Measurements from ENCODE around the gene CABCOCO1.

The CABCOCO1 gene

DNA sequence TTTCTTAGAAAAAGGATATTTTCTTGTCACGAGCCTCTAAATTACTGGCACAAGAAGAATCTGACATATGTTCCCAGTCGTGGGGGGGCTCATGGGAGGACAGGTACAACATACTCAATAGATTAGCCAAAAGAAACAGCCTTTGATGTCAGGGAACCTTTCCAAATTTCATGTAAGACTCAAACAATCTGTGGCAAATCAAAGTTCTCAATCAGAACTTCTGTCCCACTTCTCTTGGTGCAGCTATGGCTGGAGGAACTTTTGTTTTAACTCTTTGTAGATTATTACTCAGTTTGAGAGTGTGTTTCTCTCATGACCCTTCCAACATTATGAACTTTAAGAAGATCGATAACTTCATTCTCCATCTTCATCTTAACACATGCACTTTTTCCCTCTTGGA is 124.4 kb downstream of the CABCOCO1 start:
- no peak for DNase-seq

DNA sequence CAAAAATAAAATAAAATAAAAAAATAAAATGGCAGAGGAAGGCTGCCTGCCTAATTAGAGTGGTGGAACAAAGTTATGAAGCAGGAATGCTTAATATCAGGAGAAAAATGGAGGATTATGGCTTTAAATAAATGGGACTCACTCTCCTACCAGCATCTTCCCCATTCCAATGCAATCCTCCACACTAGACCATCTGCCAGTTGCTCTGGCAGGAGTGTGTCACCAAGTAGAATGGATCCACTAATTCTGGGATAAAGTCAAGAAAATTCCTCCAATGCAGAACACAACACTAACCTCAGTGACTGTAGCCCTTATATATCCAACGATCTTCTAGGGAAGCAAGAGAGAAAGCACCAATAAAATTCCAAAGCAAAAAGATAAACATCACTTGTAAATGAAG is 126.3 kb downstream of the CABCOCO1 start:
- DNase-seq: no peak

DNA sequence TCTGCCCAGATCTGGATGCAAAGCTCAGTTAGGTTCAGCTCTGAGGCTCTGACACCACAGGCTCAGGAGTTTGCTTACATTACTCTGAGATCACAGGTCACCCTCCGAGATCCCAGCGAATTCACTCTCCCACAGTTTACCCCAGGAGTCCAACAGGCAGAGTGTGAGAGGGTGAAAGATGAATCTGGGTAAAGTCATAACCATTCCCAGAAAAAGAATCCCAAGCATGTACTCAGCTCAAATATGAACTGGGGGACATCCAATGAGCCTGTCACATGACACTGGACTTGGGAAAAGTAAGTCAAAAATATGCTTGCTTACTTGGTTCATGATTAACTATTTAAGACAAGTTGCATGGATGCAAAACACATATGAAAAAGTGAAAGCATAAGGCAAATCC is 128.5 kb downstream of the CABCOCO1 start:
- DNase-seq: no peak

DNA sequence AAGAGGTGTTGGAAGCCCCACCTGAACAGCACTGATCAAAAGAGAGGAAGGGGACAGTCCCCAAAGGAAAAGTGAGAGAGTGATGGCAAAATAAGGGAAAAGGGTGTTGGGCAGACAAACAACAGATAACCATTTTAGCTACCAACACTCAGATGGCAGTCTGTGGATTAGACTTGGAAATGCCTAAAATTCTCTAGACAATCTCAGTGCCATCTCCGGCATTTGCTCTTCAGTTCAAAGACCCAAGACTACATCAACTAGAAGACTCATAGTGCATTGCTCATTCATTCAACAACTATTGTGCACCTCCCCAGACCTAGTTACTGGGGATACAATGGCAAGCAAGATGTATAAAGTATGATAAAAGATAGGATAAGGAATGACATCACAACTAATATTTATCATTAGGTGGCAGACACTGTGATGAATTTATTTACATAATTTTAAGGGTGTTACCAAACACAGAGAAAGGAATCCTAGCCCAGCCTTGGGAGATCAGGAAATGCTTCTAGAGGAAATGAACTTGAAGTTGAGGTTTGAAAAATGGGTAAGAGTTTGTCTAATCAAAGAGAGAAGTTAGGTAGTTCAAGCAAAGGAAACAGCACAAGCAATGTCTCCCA is 129.5 kb downstream of the CABCOCO1 start:
- DNase-seq: no peak

DNA sequence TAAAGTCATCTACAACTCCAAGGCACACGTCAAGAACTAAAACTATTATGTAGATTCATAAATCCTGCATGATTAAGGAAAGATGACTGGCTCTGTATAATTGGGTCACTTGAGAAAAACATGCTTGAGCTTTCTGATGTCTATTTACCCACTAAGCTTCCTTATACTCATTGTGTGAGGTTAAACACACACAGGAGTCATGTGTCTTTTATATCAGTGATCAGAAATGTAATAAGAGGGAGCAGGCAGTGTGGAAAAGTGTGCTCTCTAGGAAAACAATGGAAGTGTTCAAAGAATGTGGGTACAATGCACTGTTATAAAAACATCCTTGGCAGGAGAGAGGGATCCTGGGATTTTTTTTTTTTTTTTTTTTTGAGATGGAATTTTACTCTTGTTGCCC is 130.2 kb downstream of the CABCOCO1 start:
- DNase-seq: no peak

DNA sequence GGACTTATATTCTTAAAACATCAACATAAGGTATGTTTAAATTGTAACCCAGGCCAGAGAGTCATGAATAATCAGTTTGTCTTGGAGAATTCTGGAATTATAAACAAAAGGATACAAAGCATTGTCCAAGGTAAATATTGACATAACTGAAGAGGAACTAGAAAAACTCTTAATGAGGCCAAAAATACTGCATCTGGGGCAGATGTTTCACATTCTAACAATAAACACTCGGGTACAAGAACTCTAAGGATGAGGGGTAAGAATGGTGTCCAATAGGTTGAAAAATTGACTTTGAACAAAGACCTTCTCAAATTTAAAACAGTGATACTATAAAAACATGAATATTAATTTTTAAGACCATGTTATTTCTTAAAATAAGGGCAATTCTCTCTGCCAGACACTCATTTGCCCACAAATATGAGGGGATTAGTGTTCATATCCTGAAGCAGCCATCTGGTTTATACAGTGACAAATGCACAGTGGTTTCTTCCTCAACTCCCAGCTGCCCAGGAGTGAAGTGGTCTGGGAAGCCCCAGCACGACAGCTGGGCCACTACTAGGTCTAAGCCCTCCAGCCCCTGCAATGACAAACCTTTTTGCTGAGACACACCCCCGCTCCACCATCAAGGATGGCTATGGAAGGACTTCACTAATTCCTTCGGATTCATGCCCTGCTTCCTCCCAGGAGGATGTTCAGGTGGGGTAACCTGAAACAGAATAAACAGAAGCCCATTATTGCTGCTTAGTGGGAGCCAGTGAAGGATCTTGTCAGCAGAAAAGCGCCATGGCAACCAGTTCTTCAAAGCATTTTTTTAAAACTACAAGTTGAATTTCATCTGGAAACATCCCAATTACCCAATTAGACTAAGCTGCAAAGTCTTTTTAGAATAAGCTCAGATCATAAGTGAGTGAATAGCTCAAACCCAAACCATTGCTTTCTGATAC is 131.3 kb downstream of the CABCOCO1 start:
- peak; percentile 26 for DNase-seq

DNA sequence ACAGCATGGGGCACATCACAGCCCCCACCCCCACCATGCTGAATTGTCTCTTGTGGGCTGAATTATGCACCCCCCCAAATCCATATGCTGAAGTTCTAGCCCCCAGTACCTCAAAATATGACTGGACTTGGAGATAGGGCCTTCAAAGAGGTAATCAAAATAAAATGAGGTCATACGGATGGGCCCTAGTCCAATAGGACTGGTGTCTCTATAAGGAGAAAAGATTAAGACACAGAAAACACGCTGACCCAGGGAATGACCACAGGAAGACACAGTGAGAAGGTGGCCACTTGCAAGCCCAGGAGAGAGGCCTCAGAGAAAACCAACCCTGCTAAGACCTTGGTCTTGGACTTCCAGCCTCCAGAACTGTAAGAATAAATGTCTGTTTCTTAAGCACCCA is 132.4 kb downstream of the CABCOCO1 start:
- DNase-seq: no peak

DNA sequence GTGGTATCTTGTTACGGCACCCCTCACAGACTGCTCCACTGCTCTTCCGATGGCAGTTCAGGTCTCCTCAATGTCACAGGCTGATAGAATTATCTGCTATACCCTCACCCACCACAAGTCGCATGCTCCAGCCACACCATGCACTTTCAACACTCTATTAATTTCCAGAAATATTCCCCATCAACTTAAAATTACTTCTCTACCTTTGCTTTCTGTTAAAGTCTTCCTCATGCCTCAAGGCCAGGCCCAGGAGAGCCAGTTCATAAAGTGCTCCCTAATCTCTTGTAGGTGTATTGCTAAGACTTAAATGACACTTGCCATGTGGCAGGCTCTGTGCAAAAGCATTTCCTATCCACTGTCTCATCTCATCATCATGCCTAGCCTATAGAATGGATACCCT is 132.8 kb downstream of the CABCOCO1 start:
- no peak for DNase-seq

DNA sequence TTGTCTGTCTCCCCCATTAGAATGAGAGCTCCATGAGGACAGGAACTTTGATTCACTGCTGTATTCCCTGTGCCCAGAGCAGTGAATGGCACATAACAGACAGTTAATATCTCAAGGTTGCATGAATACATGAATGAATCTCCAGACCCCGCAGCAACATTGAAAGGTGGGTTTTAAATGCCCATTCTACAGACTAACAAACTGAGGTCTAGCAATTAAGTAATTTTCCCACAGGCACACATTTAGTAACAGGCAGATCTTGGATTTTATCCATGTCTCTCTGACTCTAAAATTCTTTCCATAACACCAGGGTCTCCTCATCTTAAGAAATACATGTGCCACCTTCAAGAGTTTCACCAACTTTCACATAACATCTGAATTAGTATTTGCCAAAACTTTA is 134.1 kb downstream of the CABCOCO1 start:
- DNase-seq: no peak

DNA sequence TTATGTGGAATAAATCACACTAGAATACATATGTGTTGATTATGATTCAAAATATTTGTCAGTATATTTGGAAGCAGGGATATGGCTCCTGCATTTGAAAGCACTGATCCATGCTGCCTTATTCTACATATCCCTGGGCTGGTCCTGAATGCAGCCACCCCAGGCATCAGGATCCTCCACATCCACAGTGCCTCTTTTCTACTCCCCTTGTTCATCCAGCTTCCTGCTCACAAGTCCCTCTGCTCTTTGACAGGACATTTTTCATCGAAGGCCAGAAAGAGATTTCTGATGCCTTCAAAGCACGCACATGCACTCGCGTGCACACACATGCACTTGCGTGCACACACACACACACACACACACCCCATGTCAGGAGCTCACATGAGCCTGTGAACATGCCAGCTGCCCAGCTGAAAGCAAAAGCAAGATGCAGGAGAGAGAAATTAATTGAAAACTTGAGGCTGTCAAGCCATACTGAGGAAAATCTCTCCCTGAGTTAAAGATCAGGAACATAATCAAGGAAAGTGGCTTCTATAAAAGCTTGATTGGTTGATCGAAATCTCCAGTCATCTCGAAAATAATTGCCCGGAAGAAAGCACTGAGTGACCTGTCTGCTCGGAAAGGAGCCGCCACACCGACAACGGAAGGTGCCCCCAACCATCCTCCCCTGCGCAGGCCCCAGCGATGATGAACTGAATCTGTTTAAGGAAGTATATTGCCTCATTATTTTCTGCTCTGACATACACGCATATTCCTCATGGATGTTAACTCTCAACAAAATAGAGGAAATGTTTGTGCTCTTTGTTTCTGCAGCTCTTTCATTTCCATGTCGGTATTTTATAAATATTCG is 134.8 kb downstream of the CABCOCO1 start:
- DNase-seq: no peak

DNA sequence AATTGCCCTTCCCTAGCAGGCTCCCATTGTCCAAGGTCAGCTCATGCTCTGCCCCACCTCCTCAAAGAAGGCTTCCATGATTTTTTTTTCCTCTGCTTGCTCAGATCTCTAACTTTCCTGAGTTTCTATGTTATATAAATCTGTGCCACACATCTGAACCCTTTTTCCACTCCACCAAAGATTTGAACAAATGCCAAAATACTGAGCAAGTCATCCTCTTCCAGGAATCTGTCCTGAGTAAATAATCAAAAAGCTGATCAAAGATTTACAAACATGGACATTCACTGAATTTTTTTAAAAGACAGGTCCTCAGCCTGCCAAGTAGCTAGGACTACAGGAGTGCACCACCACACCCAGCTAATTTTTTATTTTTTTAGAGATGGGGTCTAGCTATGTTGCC is 136.0 kb downstream of the CABCOCO1 start:
- DNase-seq: no peak

DNA sequence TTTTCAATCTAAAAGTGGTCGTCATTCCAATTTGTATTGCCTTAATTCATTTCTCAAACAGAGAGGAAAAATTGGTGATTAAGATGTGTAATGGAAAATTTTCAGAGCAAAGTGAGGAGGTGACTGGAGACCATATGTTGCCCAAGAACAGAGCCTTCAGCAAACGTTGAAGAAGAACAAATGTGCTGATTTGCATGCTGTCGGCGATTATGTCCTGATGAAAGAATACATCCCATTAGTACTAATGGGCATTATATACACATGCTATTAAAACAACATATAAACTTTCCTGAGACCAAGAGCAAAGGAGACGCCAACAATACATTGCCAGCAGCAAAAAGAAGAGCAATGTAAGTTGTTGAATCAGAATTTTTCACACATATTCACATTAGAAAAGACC is 138.8 kb downstream of the CABCOCO1 start:
- DNase-seq: no peak

DNA sequence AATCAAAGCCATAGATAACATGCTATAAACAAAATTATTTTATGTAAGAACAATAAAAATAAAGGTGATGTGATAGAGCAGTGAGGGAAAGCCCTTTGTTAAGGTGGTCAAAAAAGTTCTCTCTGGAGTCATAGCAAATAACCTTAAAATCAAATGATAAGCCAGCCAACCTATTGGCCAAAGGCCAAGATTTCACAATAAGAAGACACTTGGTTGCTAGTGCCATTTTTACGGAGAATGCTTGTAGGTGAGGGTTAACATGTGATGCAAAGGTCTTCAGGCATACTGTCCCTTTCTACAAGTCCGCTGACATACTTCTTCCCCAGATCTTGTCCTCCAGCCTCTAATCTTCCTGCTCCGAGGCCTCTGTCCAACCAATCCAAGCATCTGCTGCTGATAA is 140.5 kb downstream of the CABCOCO1 start:
- DNase-seq: no peak

DNA sequence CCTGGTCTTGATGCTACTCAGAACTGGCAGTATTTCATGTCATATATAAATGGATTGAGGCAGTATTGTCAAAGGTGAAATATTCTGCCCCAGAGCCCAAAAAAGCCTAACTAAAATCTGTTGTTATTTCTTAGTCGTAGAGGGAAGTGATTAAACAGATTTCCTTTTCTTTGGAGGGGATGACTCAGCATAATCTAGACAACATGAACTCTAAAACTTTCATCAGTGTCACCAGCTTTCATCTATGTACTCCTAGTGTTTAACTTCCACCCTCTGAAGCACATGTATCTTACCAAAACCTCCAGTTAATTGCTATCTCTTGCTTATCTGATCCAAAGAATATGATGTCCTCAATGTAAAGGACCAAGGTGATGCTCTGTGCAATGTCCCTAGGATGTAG is 141.7 kb downstream of the CABCOCO1 start:
- no peak for DNase-seq

DNA sequence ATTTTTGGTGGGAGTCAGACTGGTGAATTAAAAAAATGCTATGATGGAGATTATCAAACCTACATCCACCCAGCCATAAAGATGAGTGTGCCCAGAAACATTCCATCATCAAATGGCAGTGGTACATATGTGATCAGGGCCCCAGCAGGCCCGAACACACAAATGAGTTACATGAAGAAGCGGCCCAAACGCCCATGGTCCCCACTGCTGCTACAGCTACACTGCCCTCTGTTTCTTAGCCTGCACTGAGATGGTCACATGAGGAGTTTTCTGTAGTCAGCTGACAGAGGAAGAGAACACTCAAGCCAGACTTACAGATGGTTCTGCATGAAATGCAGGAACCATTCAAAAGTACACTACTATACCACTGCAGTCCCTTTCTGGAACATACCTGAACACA is 142.4 kb downstream of the CABCOCO1 start:
- DNase-seq: no peak

DNA sequence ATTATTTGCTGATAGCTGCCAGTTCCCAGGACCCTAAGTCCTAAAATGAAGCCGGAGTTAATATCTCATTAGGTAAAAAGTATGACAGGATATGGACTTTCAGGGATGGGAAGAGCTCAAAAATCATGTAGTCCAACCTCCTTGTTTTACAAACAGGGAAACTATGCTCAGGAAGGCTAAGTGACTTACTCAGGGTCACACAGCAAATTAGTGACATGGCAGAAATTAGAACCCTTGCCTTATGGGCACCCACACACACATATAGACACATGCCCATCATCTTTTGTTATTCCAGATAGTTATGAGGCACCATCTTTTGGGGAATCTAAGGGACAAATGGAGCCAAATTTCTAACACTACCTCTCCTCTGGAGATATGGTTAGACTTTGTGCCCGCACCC is 147.5 kb downstream of the CABCOCO1 start:
- DNase-seq: no peak

DNA sequence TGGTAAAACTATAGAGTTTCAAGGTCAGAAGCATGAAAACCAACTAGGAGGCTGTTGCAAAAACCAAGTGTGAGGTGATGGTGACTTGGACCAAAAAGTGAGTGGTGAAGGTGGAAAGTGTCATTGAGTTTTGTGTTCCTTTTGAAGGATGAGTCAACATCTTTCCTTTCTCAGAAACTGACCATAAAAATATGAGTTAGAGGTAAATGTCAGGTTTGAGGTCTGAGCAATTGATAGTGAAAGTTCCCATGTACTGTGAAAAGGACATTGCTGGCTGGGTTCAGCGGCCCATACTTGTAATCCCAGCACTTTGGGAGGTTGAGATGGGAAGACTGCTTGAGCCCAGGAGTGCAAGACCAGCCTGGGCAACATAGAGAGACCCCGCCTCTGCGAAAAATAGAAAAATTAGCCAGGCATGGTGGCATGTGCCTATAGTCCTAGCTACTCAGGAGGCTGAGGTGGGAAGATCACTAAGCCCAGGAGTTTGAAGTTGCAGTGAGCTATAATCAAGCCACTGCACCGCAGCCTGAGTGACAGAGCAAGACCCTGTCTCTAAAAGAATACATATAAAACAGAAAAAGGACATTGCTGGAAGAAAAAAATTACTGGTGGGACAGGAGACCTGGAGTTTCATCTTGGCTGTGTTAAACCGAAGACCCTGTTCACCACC is 149.5 kb downstream of the CABCOCO1 start:
- no peak for DNase-seq

DNA sequence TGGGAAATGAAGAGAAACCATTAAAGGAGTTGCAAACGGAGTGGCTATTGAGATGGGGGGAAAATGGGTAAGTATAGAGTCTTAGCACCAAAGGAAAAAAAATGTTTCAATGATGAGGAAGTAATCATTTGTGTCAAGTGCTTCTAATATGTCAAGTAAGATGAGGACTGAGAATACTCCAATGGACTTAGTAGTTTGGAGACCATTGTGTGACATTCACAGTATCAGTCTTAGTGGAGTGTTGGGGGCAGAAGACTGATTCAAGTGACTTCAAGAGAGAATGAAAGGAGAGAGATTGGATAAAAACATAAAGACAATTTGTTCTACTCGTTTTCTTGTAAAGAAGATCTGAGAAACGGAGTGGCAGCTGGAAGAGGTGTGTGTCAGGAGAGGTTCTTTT is 150.2 kb downstream of the CABCOCO1 start:
- DNase-seq: no peak

DNA sequence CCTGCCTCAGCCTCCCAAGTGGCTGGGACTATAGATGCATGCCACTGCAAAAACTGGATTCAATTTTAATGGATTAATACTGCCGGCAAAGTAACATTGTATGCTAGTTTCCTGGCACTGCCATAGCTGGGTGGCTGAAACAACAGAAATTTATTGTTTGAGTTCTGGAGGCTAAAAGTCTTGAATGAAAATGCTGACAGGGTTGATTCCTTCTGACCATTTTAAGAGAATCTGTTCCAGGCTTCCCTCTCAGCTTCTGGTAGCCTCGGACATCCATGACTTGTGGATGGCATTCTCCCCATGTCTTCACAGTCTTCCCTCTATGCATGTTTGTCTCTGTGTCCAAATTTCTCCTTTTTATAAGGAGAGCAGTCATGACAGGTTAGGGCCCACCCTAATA is 151.4 kb downstream of the CABCOCO1 start:
- no peak for DNase-seq

DNA sequence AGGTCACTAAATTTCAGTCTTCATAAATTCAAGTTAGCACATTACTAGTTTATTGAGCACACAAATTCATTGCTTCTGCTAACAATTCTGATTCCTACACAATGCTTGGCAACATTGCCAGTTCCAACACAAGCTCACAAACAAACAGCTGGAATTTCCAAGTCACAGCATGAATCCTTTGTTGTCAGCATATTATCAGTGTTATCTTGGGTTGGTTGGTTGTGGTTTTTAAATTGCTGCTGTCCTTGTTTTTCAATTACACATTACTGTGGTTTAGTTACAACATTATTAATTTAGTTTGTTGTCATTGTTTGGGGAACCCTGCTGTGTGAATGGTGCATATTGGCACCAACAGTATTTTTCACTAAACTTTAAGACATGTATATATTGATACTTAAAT is 152.8 kb downstream of the CABCOCO1 start:
- peak; percentile 10 for DNase-seq

All from COR-L47 (cell line).